GM12872 (cell line): ENCODE data around the gene BNC2.

Source experiments
- CTCF ChIP-seq: IDR thresholded peaks from 3 replicates; pipeline ENCODE4 v1.5.1; 2011; ENCODE audit warnings: low read depth, mild to moderate bottlenecking, low read length, moderate library complexity; ENCODE audit not compliant: insufficient read depth

Gene BNC2

GRCh38 chr9:16453390-16453789 lies 417.1 kb downstream of the BNC2 start:
- TF ChIP-seq CTCF = no peak

- TF ChIP-seq CTCF = no peak
Observed at GRCh38 chr9:16450578-16450977, 419.9 kb downstream of the BNC2 start.

GRCh38 chr9:16450043-16450442 lies 420.4 kb downstream of the BNC2 start:
- no peak for TF ChIP-seq CTCF

- no peak for TF ChIP-seq CTCF
Observed at GRCh38 chr9:16449076-16449730, 421.3 kb downstream of the BNC2 start.

- no peak for TF ChIP-seq CTCF
Observed at GRCh38 chr9:16447946-16448345, 422.5 kb downstream of the BNC2 start.

GRCh38 chr9:16446636-16447035 lies 423.8 kb downstream of the BNC2 start:
- no peak for TF ChIP-seq CTCF

- TF ChIP-seq CTCF = no peak
Observed at GRCh38 chr9:16445141-16445920, 425.1 kb downstream of the BNC2 start.
